ENCODE results near the gene AP1S3. TPM values are rescaled to one million over a fixed set of nuclear protein-coding genes. Genes with fewer than 3 reads are reported as not detected.
"Not testable (repeated sequence)": the region's sequence is repeated elsewhere in the genome, so short reads cannot be mapped to it uniquely, and the experiment has no call there.

AP1S3 gene
- polyA plus RNA-seq, 1 experiment, result 1.9 TPM

GRCh38 chr2:223764796-223765195, 72.6 kb downstream of the AP1S3 start:
- no peak overlapping the region for H3K4me3 ChIP-seq (ENCODE audit: low read depth, low read length)
- TF ChIP-seq CTCF (IDR thresholded peaks at IDR 0.05; ENCODE audit: insufficient read depth, low read depth, low read length), result no peak
- POLR2A ChIA-PET, result no interaction called here
- H3K27me3 ChIP-seq (ENCODE audit: control insufficient read depth, insufficient read depth, low read length), result no peaks in the 10 kb centered on the region
- no peak for DNase-seq (ENCODE audit: low read depth)
- H3K36me3 ChIP-seq (ENCODE audit: control insufficient read depth, insufficient read depth, low read length), result no peaks in the 10 kb centered on the region
- CTCF ChIA-PET, result no interaction called here

- POLR2A ChIA-PET, result no interaction called here
- no peaks in the 10 kb centered on the region for H3K27me3 ChIP-seq (ENCODE audit: control insufficient read depth, insufficient read depth, low read length)
- no peaks in the 10 kb centered on the region for H3K36me3 ChIP-seq (ENCODE audit: control insufficient read depth, insufficient read depth, low read length)
- CTCF ChIA-PET, result interaction anchor here (0.6 to 1.1 kb wide), 3 partner anchors 12 to 295 kb away, joined by 3 read pairs; no protein-coding TSS in a partner anchor
- no peak for TF ChIP-seq CTCF (IDR thresholded peaks at IDR 0.05; ENCODE audit: insufficient read depth, low read depth, low read length)
- no peak overlapping the region for H3K4me3 ChIP-seq (ENCODE audit: low read depth, low read length)
- no peak for DNase-seq (ENCODE audit: low read depth)
Measured at GRCh38 chr2:223762853-223763252, 74.5 kb downstream of the AP1S3 start.

- H3K27me3 ChIP-seq (ENCODE audit: control insufficient read depth, insufficient read depth, low read length); H3K4me3 ChIP-seq (ENCODE audit: low read depth, low read length); H3K36me3 ChIP-seq (ENCODE audit: control insufficient read depth, insufficient read depth, low read length); DNase-seq (ENCODE audit: low read depth); POLR2A ChIA-PET: not testable (repeated sequence)
- CTCF ChIA-PET, result interaction anchor here (0.6 to 1.1 kb wide), 3 partner anchors 14 to 183 kb away, joined by 3 to 4 read pairs (median 3); no protein-coding TSS in a partner anchor
Measured at GRCh38 chr2:223761746-223762145, 75.6 kb downstream of the AP1S3 start.

GRCh38 chr2:223760838-223761502, 76.4 kb downstream of the AP1S3 start:
- Histone ChIP-seq H3K27me3 (ENCODE audit: control insufficient read depth, insufficient read depth, low read length) (no peaks in the 10 kb centered on the region), H3K36me3 (ENCODE audit: control insufficient read depth, insufficient read depth, low read length) (no peaks in the 10 kb centered on the region), H3K4me3 (ENCODE audit: low read depth, low read length) (no peak overlapping the region)
- DNase-seq (ENCODE audit: low read depth), result peak; percentile 41
- ChIA-PET POLR2A (no interaction called here), CTCF (interaction anchor here (0.6 to 1.0 kb wide), 2 partner anchors 65 to 184 kb away, joined by 3 to 4 read pairs; no protein-coding TSS in a partner anchor)
- no peak for TF ChIP-seq CTCF (IDR thresholded peaks at IDR 0.05; ENCODE audit: insufficient read depth, low read depth, low read length)

- ChIA-PET CTCF (no interaction called here), POLR2A (interaction anchor here (0.7 kb wide), 1 partner anchor 675 kb away, joined by 3 read pairs; no protein-coding TSS in a partner anchor)
- no peaks in the 10 kb centered on the region for H3K27me3 ChIP-seq (ENCODE audit: control insufficient read depth, insufficient read depth, low read length)
- peak; percentile 15 for DNase-seq (ENCODE audit: low read depth)
- no peaks in the 10 kb centered on the region for H3K36me3 ChIP-seq (ENCODE audit: control insufficient read depth, insufficient read depth, low read length)
- TF ChIP-seq CTCF (IDR thresholded peaks at IDR 0.05; ENCODE audit: insufficient read depth, low read depth, low read length), result no peak
- H3K4me3 ChIP-seq (ENCODE audit: low read depth, low read length), result no peak overlapping the region
Measured at GRCh38 chr2:223759569-223760430, 77.6 kb downstream of the AP1S3 start.

Data from BJ (cell line).